Cardiac muscle cell (in vitro differentiated cells and primary cell): ENCODE data around the gene TNFRSF4. TPM values are rescaled to one million over a fixed set of nuclear protein-coding genes. Genes with fewer than 3 reads are reported as not detected.

Experiments
- DNase-seq, 2 donors: peaks; one replicate each; pipeline versions ENCODE4 v3.0.0 to v3.0.0-alpha.2; 2010 to 2017; ENCODE audit warnings: low read depth in 1 of 2, low spot score in 1 of 2
- H3K27ac ChIP-seq: fragments of 200-600 bp; sonication (generic); 2 replicates; pipeline ENCODE4 v1.5.1; 2016
- H3K27me3 ChIP-seq: fragments of 200-600 bp; sonication (generic); 2 replicates; pipeline ENCODE4 v1.6.0; 2016; ENCODE audit warnings: control low read depth
- H3K36me3 ChIP-seq: fragments of 200-600 bp; sonication (generic); 2 replicates; pipeline ENCODE4 v1.5.1; 2016; ENCODE audit warnings: control low read depth
- H3K4me1 ChIP-seq: fragments of 200-600 bp; sonication (generic); 2 replicates; pipeline ENCODE4 v1.8.1; 2017; ENCODE audit warnings: low read depth, mild to moderate bottlenecking, mixed run types
- H3K4me3 ChIP-seq: fragments of 200-600 bp; sonication (generic); 2 replicates; pipeline ENCODE4 v1.5.1; 2016; ENCODE audit warnings: mild to moderate bottlenecking
- H3K9me3 ChIP-seq: fragments of 200-600 bp; sonication (generic); 2 replicates; pipeline ENCODE4 v1.5.1; 2017; ENCODE audit warnings: low read depth, mild to moderate bottlenecking, control low read depth
- CTCF ChIP-seq: IDR thresholded peaks from 2 replicates; pipeline ENCODE4 v1.5.1; 2012; ENCODE audit warnings: low read depth, mild to moderate bottlenecking, low read length
- polyA plus RNA-seq: library from polyadenylated mRNA; unstranded; fragments of >200 nt; fragmentation: Nextera tagmentation; extraction: Ambion mirVana; gene quantifications from 2 replicates; pipeline ENCODE4 v1.2.1, GENCODE V29; 2016
- total RNA-seq: library from RNA; depleted of rRNA; stranded (reverse); fragments of >200 nt; gene quantifications from 2 replicates; pipeline ENCODE4 v1.2.3, GENCODE V29; 2016

Gene TNFRSF4
- total and polyA plus RNA-seq, 2 experiments from 2014 or later, result not detected

GRCh38 chr1:1185101-1185765 is 28.7 kb downstream of the TNFRSF4 start:
- no peak overlapping the region for H3K27ac ChIP-seq
- no peaks in the 10 kb centered on the region for H3K27me3 ChIP-seq
- DNase-seq, result no peak
- H3K9me3 ChIP-seq, result no peaks in the 10 kb centered on the region
- no peak overlapping the region for H3K4me3 ChIP-seq
- no peaks in the 10 kb centered on the region for H3K36me3 ChIP-seq
- TF ChIP-seq CTCF, result no peak
- no peaks in the 10 kb centered on the region for H3K4me1 ChIP-seq

- no peaks in the 10 kb centered on the region for H3K4me1 ChIP-seq
These were observed 29.8 kb downstream of the TNFRSF4 start for GRCh38 chr1:1183833-1184775.

DNA sequence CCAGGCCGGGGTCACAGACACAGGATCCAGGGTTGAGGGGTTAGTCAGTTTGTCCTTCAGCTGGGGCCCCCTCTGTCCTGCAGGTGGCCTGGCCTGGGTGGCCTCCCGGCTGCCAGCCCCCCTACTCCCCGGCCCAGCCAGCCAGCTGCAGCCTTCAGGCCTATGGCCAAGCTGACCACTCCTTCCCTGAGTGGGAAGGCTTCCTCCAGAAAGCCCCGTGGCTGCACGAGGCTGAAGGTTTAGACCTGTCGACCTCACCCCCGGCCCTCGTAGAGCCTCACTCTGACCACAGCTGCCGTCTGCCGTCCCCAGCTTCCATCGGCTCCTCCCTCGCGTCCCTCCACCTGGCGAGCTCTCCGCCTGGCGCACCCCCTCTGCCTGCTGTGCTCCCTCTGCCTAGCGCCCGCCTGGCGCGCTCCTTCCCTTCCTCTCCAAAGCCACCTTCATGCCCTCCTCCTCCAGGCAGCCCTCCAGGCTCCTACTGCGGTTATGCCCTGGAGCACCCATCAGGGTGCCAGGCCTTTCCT is 30.7 kb downstream of the TNFRSF4 start:
- no peak overlapping the region for H3K4me3 ChIP-seq
- H3K4me1 ChIP-seq, result no peaks in the 10 kb centered on the region
- no peak overlapping the region for H3K27ac ChIP-seq
- H3K9me3 ChIP-seq, result no peaks in the 10 kb centered on the region
- H3K27me3 ChIP-seq, result no peaks in the 10 kb centered on the region
- DNase-seq, result no peak
- no peak for TF ChIP-seq CTCF
- H3K36me3 ChIP-seq, result no peaks in the 10 kb centered on the region

More at GRCh38 chr1:1183833-1184775, 29.8 kb downstream of the TNFRSF4 start:
- H3K36me3 ChIP-seq, result no peaks in the 10 kb centered on the region
- no peak for TF ChIP-seq CTCF
- no peaks in the 10 kb centered on the region for H3K9me3 ChIP-seq
- H3K27me3 ChIP-seq, result no peaks in the 10 kb centered on the region
- no peak overlapping the region for H3K4me3 ChIP-seq
- H3K27ac ChIP-seq, result no peak overlapping the region
- DNase-seq, result no peak

DNA sequence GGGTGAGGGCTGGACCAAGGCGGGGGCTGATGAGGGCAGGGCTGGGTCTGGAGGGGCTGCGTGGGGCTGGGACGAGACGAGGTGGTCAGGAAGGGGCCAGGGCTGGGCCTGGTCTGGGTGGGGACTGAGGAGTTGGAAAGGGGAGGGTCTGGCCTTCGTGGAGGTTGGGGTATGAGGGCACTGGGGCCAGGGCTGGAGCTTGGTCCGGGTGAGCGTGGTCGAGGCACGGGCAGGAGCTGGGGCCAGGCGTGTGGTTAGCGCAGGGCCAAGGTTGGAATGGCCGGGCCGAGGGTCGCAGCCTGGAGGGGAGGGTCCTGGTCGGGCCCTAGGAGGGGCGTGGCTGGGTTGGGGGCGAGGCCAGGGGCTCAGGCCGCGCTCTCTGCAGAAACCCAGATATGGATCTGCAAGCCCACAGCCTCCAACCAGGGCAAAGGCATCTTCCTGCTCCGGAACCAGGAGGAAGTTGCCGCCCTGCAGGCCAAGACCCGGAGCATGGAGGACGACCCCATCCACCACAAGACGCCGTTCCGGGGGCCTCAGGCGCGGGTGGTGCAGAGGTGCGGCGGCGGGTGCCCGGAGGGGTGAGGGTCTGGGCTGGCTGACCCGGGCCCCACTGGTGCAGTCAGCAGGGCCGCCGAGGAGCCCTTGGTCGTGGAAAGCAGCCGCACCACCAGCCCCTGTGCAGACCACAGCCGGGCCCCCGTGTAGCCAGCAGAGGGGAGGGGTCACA is 31.3 kb downstream of the TNFRSF4 start:
- no peak for TF ChIP-seq CTCF
- no peaks in the 10 kb centered on the region for H3K9me3 ChIP-seq
- DNase-seq, result no peak
- no peak overlapping the region for H3K27ac ChIP-seq
- H3K4me1 ChIP-seq, result no peaks in the 10 kb centered on the region
- no peaks in the 10 kb centered on the region for H3K27me3 ChIP-seq
- no peaks in the 10 kb centered on the region for H3K36me3 ChIP-seq
- no peak overlapping the region for H3K4me3 ChIP-seq

DNA sequence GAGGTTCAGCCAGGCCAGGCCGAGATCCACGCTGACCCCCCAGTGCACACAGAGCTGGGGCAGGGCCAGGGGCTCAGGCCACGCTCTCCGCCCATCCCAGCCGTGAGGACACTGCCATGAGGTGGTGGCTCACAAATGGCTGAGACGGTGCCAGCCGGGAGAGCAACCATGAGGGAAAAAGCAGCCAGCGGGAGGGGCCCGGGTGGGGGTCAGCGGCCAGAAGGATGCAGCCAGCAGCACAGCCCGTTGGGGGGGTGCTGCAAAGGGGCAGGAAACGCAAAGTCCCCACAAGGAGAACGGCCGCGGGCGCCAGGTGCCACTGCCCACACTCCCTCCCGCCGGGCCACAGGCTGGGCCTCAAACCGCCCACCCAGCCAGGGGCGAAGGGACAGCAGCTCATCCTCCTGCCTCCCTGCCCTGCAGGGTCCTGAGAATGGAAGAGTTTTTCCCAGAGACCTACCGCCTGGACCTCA is 32.0 kb downstream of the TNFRSF4 start:
- no peak for TF ChIP-seq CTCF
- Histone ChIP-seq H3K27me3 (peaks cover 2% of the 10 kb centered on the region), H3K27ac (no peak overlapping the region), H3K4me1 (no peaks in the 10 kb centered on the region), H3K36me3 (no peaks in the 10 kb centered on the region), H3K4me3 (no peak overlapping the region), H3K9me3 (no peaks in the 10 kb centered on the region)
- no peak for DNase-seq
